ENCODE data around the gene GSTCD.
A peak's percentile ranks its signal among the peaks of the same experiment; 100 is the strongest.
"Not testable (repeated sequence)": the region's sequence is repeated elsewhere in the genome, so short reads cannot be mapped to it uniquely, and the experiment has no call there.

Gene GSTCD

GRCh38 chr4:105715692-105716278 lies 7.2 kb downstream of the GSTCD start:
- peak; percentile 95 for FAIRE-seq

GRCh38 chr4:105719204-105719603 lies 10.6 kb downstream of the GSTCD start:
- FAIRE-seq, result no peak

- FAIRE-seq, result no peak
Observed at GRCh38 chr4:105725623-105726022, 17.0 kb downstream of the GSTCD start.

- not testable (repeated sequence) for FAIRE-seq
Observed at GRCh38 chr4:105729895-105730294, 21.3 kb downstream of the GSTCD start.

- not testable (repeated sequence) for FAIRE-seq
Observed at GRCh38 chr4:105735217-105735616, 26.6 kb downstream of the GSTCD start.

GRCh38 chr4:105741548-105741947 lies 33.0 kb downstream of the GSTCD start:
- no peak for FAIRE-seq

GRCh38 chr4:105748222-105748621 lies 39.6 kb downstream of the GSTCD start:
- FAIRE-seq, result peak; percentile 87

GRCh38 chr4:105751718-105752299 lies 43.2 kb downstream of the GSTCD start:
- no peak for FAIRE-seq

- peak; percentile 13 for FAIRE-seq
Observed at GRCh38 chr4:105753361-105753760, 44.8 kb downstream of the GSTCD start.

- FAIRE-seq, result peak; percentile 6
Observed at GRCh38 chr4:105755375-105755774, 46.8 kb downstream of the GSTCD start.

GRCh38 chr4:105758958-105759357 lies 50.4 kb downstream of the GSTCD start:
- FAIRE-seq, result no peak

- no peak for FAIRE-seq
Observed at GRCh38 chr4:105765690-105766407, 57.3 kb downstream of the GSTCD start.

GRCh38 chr4:105767579-105767978 lies 59.0 kb downstream of the GSTCD start:
- no peak for FAIRE-seq

- not testable (repeated sequence) for FAIRE-seq
Observed at GRCh38 chr4:105770524-105770923, 61.9 kb downstream of the GSTCD start.

- not testable (repeated sequence) for FAIRE-seq
Observed at GRCh38 chr4:105772065-105772464, 63.5 kb downstream of the GSTCD start.

- FAIRE-seq, result not testable (repeated sequence)
Observed at GRCh38 chr4:105775760-105776415, 67.3 kb downstream of the GSTCD start.

- FAIRE-seq, result no peak
Observed at GRCh38 chr4:105780176-105780575, 71.6 kb downstream of the GSTCD start.

- FAIRE-seq, result no peak
Observed at GRCh38 chr4:105784761-105785160, 76.2 kb downstream of the GSTCD start.

- peak; percentile 11 for FAIRE-seq
Observed at GRCh38 chr4:105785792-105786191, 77.2 kb downstream of the GSTCD start.

GRCh38 chr4:105786748-105787147 lies 78.2 kb downstream of the GSTCD start:
- FAIRE-seq, result no peak

- FAIRE-seq, result no peak
Observed at GRCh38 chr4:105797225-105797624, 88.6 kb downstream of the GSTCD start.

- FAIRE-seq, result no peak
Observed at GRCh38 chr4:105805501-105806120, 97.0 kb downstream of the GSTCD start.

GRCh38 chr4:105807496-105807895 lies 98.9 kb downstream of the GSTCD start:
- no peak for FAIRE-seq

Data from G401.6 (cell line).